CD4-positive, alpha-beta T cell treated with Interferon alpha-2 for 1 hour (primary cell): Measurements from ENCODE around the gene SDCBP2.
A peak's percentile ranks its signal among the peaks of the same experiment; 100 is the strongest.

Source experiments
- DNase-seq, 2 donors: peaks; one replicate each; pipeline ENCODE4 v3.0.0-alpha.2; 2020 to 2022

Gene SDCBP2

GRCh38 chr20:1310071-1310470 lies 18.9 kb downstream of the SDCBP2 start:
- DNase-seq: no peak

GRCh38 chr20:1309439-1309847 lies 19.5 kb downstream of the SDCBP2 start:
- no peak for DNase-seq

- no peak for DNase-seq
Measured at GRCh38 chr20:1308702-1309095, 20.2 kb downstream of the SDCBP2 start.

GRCh38 chr20:1308067-1308701 lies 20.8 kb downstream of the SDCBP2 start:
- DNase-seq: no peak

- no peak for DNase-seq
Measured at GRCh38 chr20:1307571-1307971, 21.4 kb downstream of the SDCBP2 start.

GRCh38 chr20:1307171-1307570 lies 21.8 kb downstream of the SDCBP2 start:
- DNase-seq: no peak

GRCh38 chr20:1306316-1307135 lies 22.4 kb downstream of the SDCBP2 start:
- no peak for DNase-seq

GRCh38 chr20:1305712-1306111 lies 23.2 kb downstream of the SDCBP2 start:
- no peak for DNase-seq

DNA sequence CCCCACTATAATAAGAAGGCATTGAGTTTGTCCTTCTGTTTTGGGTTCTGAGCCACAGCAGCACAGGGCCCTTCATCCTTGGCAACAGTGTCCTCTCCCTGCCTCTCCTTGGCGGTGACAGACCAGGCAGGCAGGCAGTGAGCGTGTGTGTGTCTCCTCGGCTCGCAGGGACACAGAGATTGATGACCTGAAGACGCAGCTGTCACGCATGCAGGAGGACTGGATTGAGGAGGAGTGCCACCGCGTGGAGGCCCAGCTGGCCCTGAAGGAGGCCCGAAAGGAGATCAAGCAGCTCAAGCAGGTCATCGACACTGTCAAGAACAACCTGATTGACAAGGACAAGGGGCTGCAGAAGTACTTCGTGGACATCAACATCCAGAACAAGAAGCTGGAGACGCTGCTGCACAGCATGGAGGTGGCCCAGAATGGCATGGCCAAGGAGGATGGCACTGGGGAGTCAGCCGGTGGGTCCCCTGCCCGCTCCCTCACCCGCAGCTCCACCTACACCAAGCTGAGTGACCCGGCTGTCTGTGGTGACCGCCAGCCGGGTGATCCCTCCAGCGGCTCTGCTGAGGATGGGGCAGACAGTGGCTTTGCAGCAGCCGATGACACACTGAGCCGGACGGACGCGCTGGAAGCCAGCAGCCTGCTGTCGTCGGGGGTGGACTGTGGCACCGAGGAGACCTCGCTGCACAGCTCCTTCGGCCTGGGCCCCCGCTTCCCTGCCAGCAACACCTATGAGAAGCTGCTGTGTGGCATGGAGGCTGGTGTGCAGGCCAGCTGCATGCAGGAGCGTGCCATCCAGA lies 24.0 kb downstream of the SDCBP2 start:
- no peak for DNase-seq

- DNase-seq: no peak
Measured at GRCh38 chr20:1302685-1303541, 26.0 kb downstream of the SDCBP2 start.

GRCh38 chr20:1301031-1301529 lies 27.9 kb downstream of the SDCBP2 start:
- peak; percentile 18 to 38 for DNase-seq

- DNase-seq: no peak
Measured at GRCh38 chr20:1300083-1300840, 28.7 kb downstream of the SDCBP2 start.

GRCh38 chr20:1299522-1299921 lies 29.4 kb downstream of the SDCBP2 start:
- peak in 1 of 2 donors; percentile 37 for DNase-seq

- no peak for DNase-seq
Measured at GRCh38 chr20:1298888-1299511, 29.9 kb downstream of the SDCBP2 start.

GRCh38 chr20:1298166-1298565 lies 30.8 kb downstream of the SDCBP2 start:
- no peak for DNase-seq

DNA sequence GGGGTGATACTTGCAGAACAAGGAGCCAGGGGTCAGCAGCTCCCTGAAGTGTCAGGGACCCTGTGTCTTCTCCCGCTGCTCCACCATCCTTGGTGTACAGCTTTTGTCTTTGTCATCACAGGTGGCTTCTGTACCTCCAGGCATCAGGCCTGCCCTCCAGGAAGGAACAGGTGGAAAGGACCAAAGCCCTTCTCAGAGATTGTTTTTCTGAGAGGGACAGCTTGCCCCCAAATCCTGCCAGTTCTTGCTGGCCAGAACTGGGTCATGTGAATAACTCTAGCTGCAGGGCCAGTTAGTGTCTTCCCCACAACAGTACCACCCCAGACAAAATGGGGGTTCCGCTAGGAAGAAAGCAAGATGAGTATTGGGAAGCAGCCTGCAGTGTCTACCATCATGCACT lies 31.5 kb downstream of the SDCBP2 start:
- DNase-seq: no peak

DNA sequence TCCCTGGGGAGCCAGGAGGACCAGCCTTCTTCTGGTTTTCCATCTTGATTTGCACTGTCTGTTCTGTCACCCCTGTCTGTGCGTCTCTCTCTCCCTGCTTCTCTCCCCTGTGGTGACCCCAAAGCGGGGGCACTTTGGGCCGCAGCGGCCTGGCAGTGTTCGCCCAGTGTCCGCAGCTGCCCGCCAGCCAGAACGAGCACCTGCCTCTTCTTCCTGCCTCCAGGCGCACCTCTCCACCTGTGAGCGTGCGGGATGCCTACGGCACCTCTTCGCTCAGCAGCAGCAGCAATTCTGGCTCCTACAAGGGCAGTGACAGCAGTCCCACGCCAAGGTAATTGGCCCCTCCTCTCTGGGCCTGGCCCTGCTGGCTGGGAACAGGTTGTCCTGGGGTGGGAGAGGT lies 32.0 kb downstream of the SDCBP2 start:
- DNase-seq: no peak

DNA sequence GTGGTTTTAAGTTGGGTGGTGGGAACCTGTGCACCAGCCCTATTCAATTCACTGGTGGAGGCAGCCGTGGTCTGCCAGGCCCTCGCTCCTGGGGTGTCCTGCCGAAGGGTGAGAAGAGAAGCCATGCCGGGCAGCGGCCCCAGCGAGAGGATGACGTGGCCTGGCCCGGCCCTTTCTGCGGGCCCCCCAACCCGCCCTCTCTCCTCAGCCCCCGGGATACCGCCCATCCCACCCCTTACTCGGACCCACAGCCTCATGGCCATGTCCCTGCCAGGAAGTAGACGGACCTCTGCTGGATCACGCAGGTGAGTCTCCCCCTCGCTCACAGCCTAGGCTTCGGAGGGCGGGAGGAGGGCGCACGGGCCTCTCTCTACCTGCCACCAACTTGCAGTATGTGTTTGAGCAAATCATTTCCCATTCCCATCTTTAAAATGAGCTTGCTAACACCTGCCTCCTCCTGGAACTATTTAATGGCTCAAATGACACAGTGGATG lies 32.8 kb downstream of the SDCBP2 start:
- no peak for DNase-seq

DNA sequence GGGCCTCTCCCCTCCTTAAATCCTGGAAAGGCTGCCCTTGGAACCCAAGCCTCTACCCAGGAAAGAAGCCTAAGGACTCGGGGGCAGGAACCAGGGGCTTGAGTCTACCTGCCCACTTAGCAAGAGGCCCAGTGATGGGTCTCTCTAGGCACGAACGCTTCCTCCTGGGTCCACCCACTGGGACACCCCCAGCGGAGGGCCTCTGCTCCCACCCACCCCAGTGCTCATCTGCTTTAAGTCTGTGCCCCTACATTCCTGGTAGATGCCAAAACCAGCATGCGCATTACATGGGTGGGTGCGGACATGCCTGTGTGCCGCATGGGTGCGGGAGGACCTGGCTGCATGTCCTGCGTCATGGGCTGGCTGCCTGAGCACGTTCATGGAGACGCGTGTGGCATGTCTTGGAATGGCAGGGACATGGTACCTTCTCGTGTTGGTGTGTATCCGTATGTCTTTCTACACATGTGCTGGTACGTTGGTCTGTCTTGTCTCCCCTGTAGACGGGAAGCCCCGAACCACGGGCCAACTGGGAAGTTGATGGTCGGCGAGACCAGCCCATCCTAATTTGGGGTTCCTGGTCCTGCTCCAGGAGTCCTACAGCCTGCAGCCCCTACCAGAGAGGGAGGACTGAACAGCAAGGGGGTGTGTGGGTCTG lies 33.5 kb downstream of the SDCBP2 start:
- DNase-seq: no peak

DNA sequence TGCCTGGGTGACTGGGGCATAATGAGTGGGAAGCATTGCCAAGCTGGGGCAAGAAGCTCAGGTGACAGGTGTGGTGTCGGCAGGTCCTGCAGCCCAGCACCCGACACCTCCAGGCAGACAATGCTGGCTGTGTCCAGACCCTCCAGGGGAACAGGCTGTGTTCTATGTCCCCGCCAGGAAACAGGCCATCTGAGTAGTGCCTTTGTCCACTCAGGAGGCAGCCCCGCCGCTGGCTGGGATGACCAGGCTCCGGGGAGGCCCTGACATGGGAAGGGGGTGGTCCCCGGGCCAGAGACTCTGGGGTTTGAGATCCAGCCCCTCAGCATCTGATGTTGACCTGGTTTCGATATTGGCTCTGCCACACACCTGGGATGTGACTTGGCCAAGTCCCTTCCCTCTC lies 34.4 kb downstream of the SDCBP2 start:
- no peak for DNase-seq
